Activated CD8-positive, alpha-beta T cell treated with anti-CD3 and anti-CD28 coated beads for 36 hours (primary cell): ENCODE results near the gene ADAM11. TPM values are rescaled to one million over a fixed set of nuclear protein-coding genes. Genes with fewer than 3 reads are reported as not detected.

Experiments
- ATAC-seq: fragments of 200-7000 bp; cut with Tn5 transposase; one replicate; pipeline ENCODE4 v1.10.0; 2021; ENCODE audit warnings: mild to moderate bottlenecking, moderate library complexity
- CTCF ChIA-PET: fragments of 350-600 bp; sonication (Branson Sonifier 250); formaldehyde crosslinking; loops from one replicate; lab custom pipeline; 2021; ENCODE audit warnings: antibody characterized with exemption; lab: Charles Lee
- POLR2A ChIA-PET: fragments of 350-600 bp; sonication (Branson Sonifier 250); formaldehyde crosslinking; loops from one replicate; lab custom pipeline; 2021; ENCODE audit warnings: antibody characterized with exemption; lab: Charles Lee
- DNase-seq: peaks from one replicate; pipeline ENCODE4 v3.0.0-alpha.2; 2020
- H3K27ac Mint-ChIP-seq: one replicate; pipeline ENCODE4 v1.8.0; 2021; ENCODE audit warnings: mild to moderate bottlenecking, mixed read lengths
- H3K27me3 Mint-ChIP-seq: one replicate; pipeline ENCODE4 v1.8.0; 2021; ENCODE audit warnings: mixed read lengths
- H3K36me3 Mint-ChIP-seq: one replicate; pipeline ENCODE4 v1.8.0; 2021; ENCODE audit warnings: low read depth, mixed read lengths
- H3K4me1 Mint-ChIP-seq: one replicate; pipeline ENCODE4 v1.8.0; 2021; ENCODE audit warnings: low read depth, mixed read lengths
- H3K4me3 Mint-ChIP-seq: one replicate; pipeline ENCODE4 v1.8.0; 2021; ENCODE audit warnings: mild to moderate bottlenecking, moderate library complexity, mixed read lengths
- H3K9me3 Mint-ChIP-seq: one replicate; pipeline ENCODE4 v1.8.0; 2021; ENCODE audit warnings: mixed read lengths
- intact Hi-C: fragments of 100-400 bp; cut with micrococcal nuclease; formaldehyde crosslinking; loops from one replicate; pipeline ENCODE4 v1.10.0; 2022
- total RNA-seq, 2 experiments: library from RNA; stranded (reverse); gene quantifications; one replicate each; pipeline ENCODE4 v1.2.3, GENCODE V29; 2021
- TF ChIP-seq, protein P1 (sequence below): fragments of 200-600 bp; IDR thresholded peaks from one replicate; pipeline ENCODE4 v1.8.0; 2022; ENCODE audit warnings: antibody characterized with exemption, mild to moderate bottlenecking

The ADAM11 gene
- total RNA-seq, 2 experiments from 2014 or later = 0.07 to 0.27 TPM

DNA sequence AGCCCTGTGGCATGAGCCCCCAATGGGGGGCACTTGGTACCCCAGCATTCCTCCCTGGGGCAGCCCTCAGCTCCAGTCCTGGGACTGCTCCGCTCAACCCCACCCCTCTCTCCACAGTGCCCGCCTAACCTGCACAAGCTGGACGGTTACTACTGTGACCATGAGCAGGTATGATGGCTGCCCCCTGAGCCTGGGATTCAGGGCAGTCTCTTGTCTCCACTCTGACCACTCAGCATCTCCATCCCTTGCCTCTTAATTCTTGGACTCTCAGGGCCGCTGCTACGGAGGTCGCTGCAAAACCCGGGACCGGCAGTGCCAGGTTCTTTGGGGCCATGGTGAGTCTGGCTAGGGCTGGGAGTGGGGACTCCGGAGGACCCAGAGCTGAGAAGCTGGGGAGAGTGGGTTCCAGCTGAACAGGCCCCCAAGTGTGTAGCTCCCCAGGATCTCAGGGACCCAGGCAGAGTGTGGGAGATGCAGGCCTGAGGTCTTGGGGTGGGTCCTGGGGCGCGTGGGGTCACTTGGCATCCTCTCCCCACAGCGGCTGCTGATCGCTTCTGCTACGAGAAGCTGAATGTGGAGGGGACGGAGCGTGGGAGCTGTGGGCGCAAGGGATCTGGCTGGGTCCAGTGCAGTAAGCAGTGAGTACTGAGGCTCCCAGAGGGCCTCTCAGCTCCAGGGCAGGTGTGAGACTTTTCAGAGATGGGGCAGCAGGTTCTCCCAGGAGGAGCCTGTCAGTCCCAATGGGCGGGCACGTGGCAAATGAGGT is 18.0 kb downstream of the ADAM11 start:
- Mint-ChIP-seq H3K9me3 (no peaks in the 10 kb centered on the region), H3K36me3 (no peaks in the 10 kb centered on the region), H3K27ac (no peak overlapping the region), H3K4me1 (peaks cover 5% of the 10 kb centered on the region), H3K4me3 (no peak overlapping the region), H3K27me3 (peaks cover 3% of the 10 kb centered on the region)
- DNase-seq = no peak
- TF ChIP-seq, protein P1, sequence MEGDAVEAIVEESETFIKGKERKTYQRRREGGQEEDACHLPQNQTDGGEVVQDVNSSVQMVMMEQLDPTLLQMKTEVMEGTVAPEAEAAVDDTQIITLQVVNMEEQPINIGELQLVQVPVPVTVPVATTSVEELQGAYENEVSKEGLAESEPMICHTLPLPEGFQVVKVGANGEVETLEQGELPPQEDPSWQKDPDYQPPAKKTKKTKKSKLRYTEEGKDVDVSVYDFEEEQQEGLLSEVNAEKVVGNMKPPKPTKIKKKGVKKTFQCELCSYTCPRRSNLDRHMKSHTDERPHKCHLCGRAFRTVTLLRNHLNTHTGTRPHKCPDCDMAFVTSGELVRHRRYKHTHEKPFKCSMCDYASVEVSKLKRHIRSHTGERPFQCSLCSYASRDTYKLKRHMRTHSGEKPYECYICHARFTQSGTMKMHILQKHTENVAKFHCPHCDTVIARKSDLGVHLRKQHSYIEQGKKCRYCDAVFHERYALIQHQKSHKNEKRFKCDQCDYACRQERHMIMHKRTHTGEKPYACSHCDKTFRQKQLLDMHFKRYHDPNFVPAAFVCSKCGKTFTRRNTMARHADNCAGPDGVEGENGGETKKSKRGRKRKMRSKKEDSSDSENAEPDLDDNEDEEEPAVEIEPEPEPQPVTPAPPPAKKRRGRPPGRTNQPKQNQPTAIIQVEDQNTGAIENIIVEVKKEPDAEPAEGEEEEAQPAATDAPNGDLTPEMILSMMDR = no peak
- ChIA-PET POLR2A (interaction anchor here (0.6 to 1.6 kb wide), 5 partner anchors 13 to 343 kb away, joined by 3 to 7 read pairs (median 4); no protein-coding TSS in a partner anchor), CTCF (interaction anchor here (1.2 to 13.0 kb wide), 7 partner anchors 9 to 359 kb away, joined by 4 to 205 read pairs (median 13); partner anchors contain the start of gene ACBD4)
- intact Hi-C loops = no loop called here
- ATAC-seq = no peak

DNA sequence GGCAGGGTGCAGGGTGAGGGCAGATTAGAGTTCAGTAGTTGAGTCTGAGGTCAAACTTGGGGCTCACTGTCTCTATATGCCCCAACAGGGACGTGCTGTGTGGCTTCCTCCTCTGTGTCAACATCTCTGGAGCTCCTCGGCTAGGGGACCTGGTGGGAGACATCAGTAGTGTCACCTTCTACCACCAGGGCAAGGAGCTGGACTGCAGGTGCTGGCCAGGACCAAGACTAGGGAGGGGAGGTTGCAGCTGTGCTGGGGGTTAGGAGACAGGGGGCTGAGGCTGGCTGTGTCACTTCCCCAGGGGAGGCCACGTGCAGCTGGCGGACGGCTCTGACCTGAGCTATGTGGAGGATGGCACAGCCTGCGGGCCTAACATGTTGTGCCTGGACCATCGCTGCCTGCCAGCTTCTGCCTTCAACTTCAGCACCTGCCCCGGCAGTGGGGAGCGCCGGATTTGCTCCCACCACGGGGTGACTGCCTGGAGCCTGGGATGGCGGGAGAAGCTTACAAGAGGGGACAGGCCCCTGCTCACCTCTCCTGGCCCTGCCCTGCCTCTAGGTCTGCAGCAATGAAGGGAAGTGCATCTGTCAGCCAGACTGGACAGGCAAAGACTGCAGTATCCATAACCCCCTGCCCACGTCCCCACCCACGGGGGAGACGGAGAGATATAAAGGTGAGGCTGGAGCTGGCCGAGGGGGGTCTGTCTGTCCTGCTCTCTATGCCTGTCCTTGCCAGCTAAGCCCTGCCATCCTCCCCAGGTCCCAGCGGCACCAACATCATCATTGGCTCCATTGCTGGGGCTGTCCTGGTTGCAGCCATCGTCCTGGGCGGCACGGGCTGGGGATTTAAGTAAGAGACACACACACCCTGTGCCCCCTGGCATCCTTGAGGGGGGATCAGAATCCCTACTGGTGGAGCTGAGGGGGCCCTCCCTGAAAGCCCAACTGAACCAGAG is 18.9 kb downstream of the ADAM11 start:
- Mint-ChIP-seq H3K4me1 (peaks cover 5% of the 10 kb centered on the region), H3K27ac (no peak overlapping the region), H3K27me3 (peaks cover 3% of the 10 kb centered on the region), H3K9me3 (no peaks in the 10 kb centered on the region), H3K4me3 (no peak overlapping the region), H3K36me3 (no peaks in the 10 kb centered on the region)
- TF ChIP-seq, protein P1 = no peak
- no peak for ATAC-seq
- ChIA-PET POLR2A (interaction anchor here (0.6 to 1.6 kb wide), 5 partner anchors 14 to 91 kb away, joined by 3 to 7 read pairs (median 4); no protein-coding TSS in a partner anchor), CTCF (interaction anchor here (0.7 to 13.0 kb wide), 22 partner anchors 10 to 358 kb away, joined by 3 to 205 read pairs (median 5); partner anchors contain the start of gene ACBD4)
- intact Hi-C loops = no loop called here
- DNase-seq = no peak

DNA sequence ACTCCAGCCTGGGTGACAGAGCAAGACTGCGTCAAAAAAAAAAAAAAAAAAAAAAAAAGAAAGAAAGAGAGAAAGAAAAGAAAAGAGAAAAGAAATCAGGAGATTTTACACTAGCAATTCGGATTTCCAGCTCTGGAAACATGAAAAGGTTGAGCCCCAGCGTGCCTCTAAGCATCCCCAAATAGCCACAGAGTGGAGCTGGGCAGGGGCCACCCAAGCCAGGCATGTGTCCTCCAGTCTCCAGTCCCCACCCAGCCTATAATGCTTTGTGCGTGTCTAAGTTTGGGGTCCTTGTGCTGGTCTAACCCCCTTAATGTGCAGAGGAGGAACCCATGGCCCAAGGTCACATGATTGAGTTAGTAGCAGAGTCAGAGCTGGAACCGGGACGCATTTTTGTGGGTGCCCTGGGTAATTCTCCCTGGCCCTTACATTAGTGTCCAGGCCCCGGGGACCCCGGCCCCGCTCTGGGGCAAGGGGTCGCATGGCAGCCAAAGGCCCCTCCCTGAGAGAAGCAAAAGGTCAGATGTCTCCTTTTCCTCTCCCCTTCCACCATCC is 19.9 kb downstream of the ADAM11 start:
- H3K9me3 Mint-ChIP-seq = no peaks in the 10 kb centered on the region
- ChIA-PET CTCF (interaction anchor here (0.8 to 13.0 kb wide), 28 partner anchors 13 to 357 kb away, joined by 3 to 205 read pairs (median 5); partner anchors contain the start of genes ACBD4 and EFTUD2), POLR2A (interaction anchor here (0.5 to 1.0 kb wide), 2 partner anchors 86 to 112 kb away, joined by 3 read pairs; no protein-coding TSS in a partner anchor)
- ATAC-seq (no peak), DNase-seq (no peak)
- H3K27ac Mint-ChIP-seq = no peak overlapping the region
- intact Hi-C loops = no loop called here
- peak overlapping the region; percentile 15 for H3K4me3 Mint-ChIP-seq
- TF ChIP-seq, protein P1 = no peak
- peaks cover 3% of the 10 kb centered on the region for H3K27me3 Mint-ChIP-seq
- peaks cover 5% of the 10 kb centered on the region for H3K4me1 Mint-ChIP-seq
- no peaks in the 10 kb centered on the region for H3K36me3 Mint-ChIP-seq

DNA sequence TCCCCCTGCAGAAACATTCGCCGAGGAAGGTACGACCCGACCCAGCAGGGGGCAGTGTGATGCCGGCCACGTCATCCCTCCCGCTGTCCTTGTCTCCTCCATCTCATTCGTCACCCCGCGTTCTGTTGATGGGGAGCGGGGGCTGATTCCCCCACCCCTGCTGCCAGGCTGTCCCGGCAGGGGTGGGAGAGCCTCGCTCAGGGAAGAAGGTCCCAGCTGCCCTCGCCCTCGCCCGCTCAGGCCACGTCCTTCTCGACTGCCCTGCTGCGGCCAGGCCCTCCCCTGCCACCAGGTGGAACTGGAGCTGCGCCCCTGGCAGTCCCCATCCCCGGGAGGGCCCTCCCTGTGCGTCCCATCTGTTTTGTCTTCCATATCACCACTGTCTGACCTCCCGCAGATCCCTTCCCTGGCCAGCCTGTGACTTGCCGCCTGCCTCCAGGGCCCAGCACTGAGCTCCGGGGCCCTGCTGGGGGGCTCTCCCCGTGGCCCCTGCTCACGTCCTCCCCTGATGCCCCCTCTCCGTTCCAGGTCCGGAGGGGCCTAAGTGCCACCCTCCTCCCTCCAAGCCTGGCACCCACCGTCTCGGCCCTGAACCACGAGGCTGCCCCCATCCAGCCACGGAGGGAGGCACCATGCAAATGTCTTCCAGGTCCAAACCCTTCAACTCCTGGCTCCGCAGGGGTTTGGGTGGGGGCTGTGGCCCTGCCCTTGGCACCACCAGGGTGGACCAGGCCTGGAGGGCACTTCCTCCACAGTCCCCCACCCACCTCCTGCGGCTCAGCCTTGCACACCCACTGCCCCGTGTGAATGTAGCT is 20.6 kb downstream of the ADAM11 start:
- DNase-seq (peak; percentile 90), ATAC-seq (peak; percentile 32)
- intact Hi-C loops = no loop called here
- POLR2A ChIA-PET = interaction anchor here (0.6 to 1.2 kb wide), 3 partner anchors 44 to 240 kb away, joined by 3 to 4 read pairs (median 3); no protein-coding TSS in a partner anchor
- no peaks in the 10 kb centered on the region for H3K36me3 Mint-ChIP-seq
- H3K27ac Mint-ChIP-seq = no peak overlapping the region
- H3K27me3 Mint-ChIP-seq = peaks cover 3% of the 10 kb centered on the region
- TF ChIP-seq, protein P1 = peak; percentile 96
- H3K4me3 Mint-ChIP-seq = peak overlapping the region; percentile 48
- CTCF ChIA-PET = interaction anchor here (0.7 to 13.0 kb wide), 30 partner anchors 12 to 320 kb away, joined by 3 to 205 read pairs (median 4); partner anchors contain the start of genes DBF4B and EFTUD2
- no peaks in the 10 kb centered on the region for H3K9me3 Mint-ChIP-seq
- peaks cover 5% of the 10 kb centered on the region for H3K4me1 Mint-ChIP-seq
